ENCODE data around the gene DBF4B.
"Not testable (repeated sequence)": the region's sequence is repeated elsewhere in the genome, so short reads cannot be mapped to it uniquely, and the experiment has no call there.

Gene DBF4B

DNA sequence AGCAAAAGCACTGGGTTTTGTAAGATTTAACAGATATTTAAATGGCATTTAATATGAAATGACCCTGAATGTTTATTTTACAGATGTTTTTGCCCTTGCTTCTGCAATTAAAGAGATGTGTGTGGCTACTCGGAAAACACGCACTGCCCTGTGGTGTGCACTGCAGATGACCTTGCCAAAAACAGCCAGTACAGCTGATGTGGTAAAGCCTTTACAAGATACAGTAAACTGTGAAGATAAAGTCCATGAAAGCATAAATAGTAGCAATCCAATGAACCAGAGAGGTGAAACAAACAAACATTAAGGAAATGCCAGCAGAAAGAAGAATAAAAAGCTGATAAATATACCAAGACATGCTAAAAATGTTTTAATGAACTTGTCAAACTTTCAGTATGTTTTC is 34.6 kb upstream of the DBF4B start:
- DNase-seq (ENCODE audit: low read depth) = no peak
- H3K4me3 ChIP-seq (ENCODE audit: low read depth, low read length) = no peak overlapping the region
- TF ChIP-seq, protein P1, sequence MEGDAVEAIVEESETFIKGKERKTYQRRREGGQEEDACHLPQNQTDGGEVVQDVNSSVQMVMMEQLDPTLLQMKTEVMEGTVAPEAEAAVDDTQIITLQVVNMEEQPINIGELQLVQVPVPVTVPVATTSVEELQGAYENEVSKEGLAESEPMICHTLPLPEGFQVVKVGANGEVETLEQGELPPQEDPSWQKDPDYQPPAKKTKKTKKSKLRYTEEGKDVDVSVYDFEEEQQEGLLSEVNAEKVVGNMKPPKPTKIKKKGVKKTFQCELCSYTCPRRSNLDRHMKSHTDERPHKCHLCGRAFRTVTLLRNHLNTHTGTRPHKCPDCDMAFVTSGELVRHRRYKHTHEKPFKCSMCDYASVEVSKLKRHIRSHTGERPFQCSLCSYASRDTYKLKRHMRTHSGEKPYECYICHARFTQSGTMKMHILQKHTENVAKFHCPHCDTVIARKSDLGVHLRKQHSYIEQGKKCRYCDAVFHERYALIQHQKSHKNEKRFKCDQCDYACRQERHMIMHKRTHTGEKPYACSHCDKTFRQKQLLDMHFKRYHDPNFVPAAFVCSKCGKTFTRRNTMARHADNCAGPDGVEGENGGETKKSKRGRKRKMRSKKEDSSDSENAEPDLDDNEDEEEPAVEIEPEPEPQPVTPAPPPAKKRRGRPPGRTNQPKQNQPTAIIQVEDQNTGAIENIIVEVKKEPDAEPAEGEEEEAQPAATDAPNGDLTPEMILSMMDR (IDR thresholded peaks at IDR 0.05; ENCODE audit: insufficient read depth, low read depth, low read length, missing control alignments) = no peak

GRCh38 chr17:44677136-44677535 is 31.3 kb upstream of the DBF4B start:
- TF ChIP-seq, protein P1 (IDR thresholded peaks at IDR 0.05; ENCODE audit: insufficient read depth, low read depth, low read length, missing control alignments) = no peak
- no peak overlapping the region for H3K4me3 ChIP-seq (ENCODE audit: low read depth, low read length)
- DNase-seq (ENCODE audit: low read depth) = no peak

DNA sequence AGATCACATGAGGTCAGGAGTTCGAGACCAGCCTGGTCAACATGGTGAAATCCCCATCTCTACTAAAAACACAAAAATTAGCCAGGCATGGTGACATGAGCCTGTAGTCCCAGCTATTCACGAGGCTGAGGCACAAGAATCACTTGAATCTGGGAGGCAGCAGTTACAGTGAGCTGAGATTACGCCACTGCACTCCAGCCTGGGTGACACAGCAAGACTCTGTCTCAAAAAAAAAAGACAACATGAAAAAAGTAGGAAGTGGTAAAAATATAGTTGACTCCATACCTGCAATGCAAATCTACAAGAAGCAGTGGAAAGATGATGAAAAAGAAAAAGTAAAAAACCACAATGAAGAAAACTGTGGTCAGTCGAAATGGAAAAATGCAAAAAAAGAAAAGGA is 25.2 kb upstream of the DBF4B start:
- not testable (repeated sequence) for DNase-seq (ENCODE audit: low read depth); H3K4me3 ChIP-seq (ENCODE audit: low read depth, low read length)

DNA sequence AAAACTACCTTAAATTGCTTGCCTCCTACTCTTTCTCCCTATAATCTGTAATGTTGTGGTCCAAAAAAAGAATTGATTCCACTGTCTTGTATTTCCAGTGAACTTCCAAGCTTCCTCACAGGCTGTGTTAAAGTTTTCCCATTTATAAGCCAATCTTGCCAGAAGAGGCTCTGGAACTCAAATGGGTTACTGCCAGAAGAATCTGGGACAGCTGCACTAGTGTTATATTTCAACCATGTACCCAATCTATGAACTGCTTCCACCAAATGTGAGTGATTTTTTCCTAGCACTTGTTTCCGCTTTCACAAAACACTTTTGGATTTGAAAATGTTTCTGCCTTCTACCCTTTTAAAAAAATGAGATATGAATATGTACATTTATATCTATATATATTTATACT is 20.7 kb upstream of the DBF4B start:
- H3K4me3 ChIP-seq (ENCODE audit: low read depth, low read length) = no peak overlapping the region
- no peak for DNase-seq (ENCODE audit: low read depth)
- TF ChIP-seq, protein P1 (IDR thresholded peaks at IDR 0.05; ENCODE audit: insufficient read depth, low read depth, low read length, missing control alignments) = no peak

DNA sequence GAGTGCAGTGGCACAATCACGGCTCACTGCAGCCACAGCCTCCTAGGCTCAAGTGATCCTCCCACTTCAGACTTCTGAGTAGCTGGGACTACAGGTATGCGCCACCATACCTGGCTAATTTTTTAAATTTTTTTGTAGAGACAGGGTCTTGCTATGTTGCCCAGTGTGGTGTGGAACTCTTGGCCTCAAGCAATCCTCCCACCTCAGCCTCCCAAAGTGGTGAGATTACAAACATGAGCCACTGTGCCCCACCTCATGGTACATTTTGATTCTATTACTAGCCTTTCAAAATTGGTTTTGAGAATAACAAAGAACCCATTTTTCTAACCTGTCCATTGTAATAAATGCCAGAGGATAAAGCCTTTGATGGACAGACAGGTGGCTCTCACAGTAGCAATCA is 20.3 kb upstream of the DBF4B start:
- TF ChIP-seq, protein P1 (IDR thresholded peaks at IDR 0.05; ENCODE audit: insufficient read depth, low read depth, low read length, missing control alignments) = no peak
- H3K4me3 ChIP-seq (ENCODE audit: low read depth, low read length) = peak overlapping the region; percentile 88; the same call in 1 of the 2 replicates
- no peak for DNase-seq (ENCODE audit: low read depth)

DNA sequence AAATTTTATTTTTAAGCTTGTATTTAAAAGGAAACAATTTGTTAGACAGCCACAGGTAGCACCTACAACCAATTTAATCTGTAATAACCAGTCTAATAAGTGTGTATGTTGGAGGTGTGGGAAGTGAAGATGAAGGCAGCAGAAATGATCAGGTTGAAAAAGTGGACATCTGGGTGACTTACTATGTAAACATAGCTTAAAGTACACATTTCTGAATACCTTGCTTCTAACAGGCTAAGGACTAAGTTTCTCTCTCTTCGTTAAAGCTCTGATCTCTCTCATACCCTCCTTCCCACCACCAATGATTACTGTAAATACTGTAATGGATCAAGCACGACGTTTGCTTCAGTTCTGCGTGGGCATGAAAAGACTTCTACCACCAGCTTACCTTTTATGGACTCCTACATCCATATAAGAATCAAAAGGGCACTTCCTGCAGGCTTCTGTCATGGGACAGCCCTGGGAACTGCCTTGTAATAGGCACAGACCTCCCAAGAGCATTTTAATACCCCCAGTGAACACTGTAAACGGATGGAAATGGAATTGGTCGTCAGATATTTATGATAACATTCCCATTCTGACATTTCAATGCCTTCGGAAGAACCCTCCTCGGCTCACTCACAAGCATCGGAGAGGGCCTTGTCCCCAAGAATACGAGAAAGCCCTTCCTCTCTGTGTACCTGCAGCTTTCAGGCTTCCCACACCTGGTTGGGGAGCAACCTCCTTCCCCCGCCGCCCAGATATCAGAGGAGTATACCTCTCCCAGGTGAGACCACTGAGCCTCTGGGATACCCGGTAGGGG is 19.6 kb upstream of the DBF4B start:
- DNase-seq (ENCODE audit: low read depth) = no peak
- TF ChIP-seq, protein P1 (IDR thresholded peaks at IDR 0.05; ENCODE audit: insufficient read depth, low read depth, low read length, missing control alignments) = no peak
- peak overlapping the region; percentile 88 for H3K4me3 ChIP-seq (ENCODE audit: low read depth, low read length)

- peak; percentile 96 for DNase-seq (ENCODE audit: low read depth)
- TF ChIP-seq, protein P1 (IDR thresholded peaks at IDR 0.05; ENCODE audit: insufficient read depth, low read depth, low read length, missing control alignments) = no peak
- H3K4me3 ChIP-seq (ENCODE audit: low read depth, low read length) = peak within 1 kb of the TSS; percentile 88
Measured at GRCh38 chr17:44689477-44690217, 18.8 kb upstream of the DBF4B start, which contains the start of gene CCDC43. CCDC43 (minus strand) TSS chr17:44689776; CDS start chr17:44689753, 23 bp downstream.

All from GM12865 (cell line).